OCI-LY1 (cell line): ENCODE results near the gene DCTN1.

Experiments used
- EZH2 ChIP-seq: fragments of 200-600 bp; sonication (generic), shearing (Covaris generic); IDR thresholded peaks from 2 replicates; pipeline ENCODE4 v1.8.0; 2017; ENCODE audit warnings: borderline replicate concordance, mixed run types, mild to moderate bottlenecking, antibody characterized with exemption, low read length, moderate library complexity, mixed read lengths
- TF ChIP-seq, protein P1 (sequence below): fragments of 200-600 bp; sonication (generic), shearing (Covaris generic); IDR thresholded peaks from 2 replicates; pipeline ENCODE4 v1.5.1; 2017; ENCODE audit warnings: mild to moderate bottlenecking, antibody characterized with exemption, low read length, moderate library complexity, mixed read lengths

DNA sequence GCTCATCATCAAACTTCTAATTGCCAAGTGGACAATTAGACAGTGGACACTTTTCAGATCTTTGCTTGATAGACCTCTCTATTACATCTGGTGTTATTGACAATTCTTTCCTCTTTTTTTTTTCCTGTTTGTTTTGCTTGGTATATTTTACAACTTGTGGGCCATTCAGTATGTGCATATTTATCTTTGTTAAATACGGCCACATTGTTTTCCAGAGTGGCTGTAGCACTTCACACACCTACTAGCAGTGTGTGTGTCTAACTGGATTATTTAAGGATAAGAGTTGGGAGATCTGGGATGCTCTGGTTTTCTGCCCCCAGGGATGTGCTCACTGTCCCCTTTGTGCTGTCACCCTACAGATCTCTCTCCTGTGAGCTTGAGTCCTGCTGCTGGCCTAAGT lies 32.8 kb downstream of the DCTN1 start:
- TF ChIP-seq EZH2: no peak
- TF ChIP-seq, protein P1, sequence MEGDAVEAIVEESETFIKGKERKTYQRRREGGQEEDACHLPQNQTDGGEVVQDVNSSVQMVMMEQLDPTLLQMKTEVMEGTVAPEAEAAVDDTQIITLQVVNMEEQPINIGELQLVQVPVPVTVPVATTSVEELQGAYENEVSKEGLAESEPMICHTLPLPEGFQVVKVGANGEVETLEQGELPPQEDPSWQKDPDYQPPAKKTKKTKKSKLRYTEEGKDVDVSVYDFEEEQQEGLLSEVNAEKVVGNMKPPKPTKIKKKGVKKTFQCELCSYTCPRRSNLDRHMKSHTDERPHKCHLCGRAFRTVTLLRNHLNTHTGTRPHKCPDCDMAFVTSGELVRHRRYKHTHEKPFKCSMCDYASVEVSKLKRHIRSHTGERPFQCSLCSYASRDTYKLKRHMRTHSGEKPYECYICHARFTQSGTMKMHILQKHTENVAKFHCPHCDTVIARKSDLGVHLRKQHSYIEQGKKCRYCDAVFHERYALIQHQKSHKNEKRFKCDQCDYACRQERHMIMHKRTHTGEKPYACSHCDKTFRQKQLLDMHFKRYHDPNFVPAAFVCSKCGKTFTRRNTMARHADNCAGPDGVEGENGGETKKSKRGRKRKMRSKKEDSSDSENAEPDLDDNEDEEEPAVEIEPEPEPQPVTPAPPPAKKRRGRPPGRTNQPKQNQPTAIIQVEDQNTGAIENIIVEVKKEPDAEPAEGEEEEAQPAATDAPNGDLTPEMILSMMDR: no peak
